Measurements from ENCODE around the gene CENPO.

Gene CENPO

GRCh38 chr2:24837996-24838513 is 44.8 kb downstream of the CENPO start:
- no peaks in the 10 kb centered on the region for H3K9me3 ChIP-seq (ENCODE audit: control insufficient read depth, low read length)
- no peaks in the 10 kb centered on the region for H3K36me3 ChIP-seq (ENCODE audit: control insufficient read depth, insufficient read depth, low read length)
- H3K4me2 ChIP-seq (ENCODE audit: low read length): no peak overlapping the region
- H3K4me3 ChIP-seq (ENCODE audit: low read depth, low read length): no peak overlapping the region
- no peak overlapping the region for H3K9ac ChIP-seq
- no peaks in the 10 kb centered on the region for H3K27me3 ChIP-seq (ENCODE audit: control insufficient read depth, insufficient read depth, low read length)
- no peaks in the 10 kb centered on the region for H3K4me1 ChIP-seq
- no peaks in the 10 kb centered on the region for H3K79me2 ChIP-seq
- no peak overlapping the region for H2AFZ ChIP-seq
- H3K27ac ChIP-seq: no peak overlapping the region
- TF ChIP-seq CTCF (IDR thresholded peaks at IDR 0.05): no peak

- no peaks in the 10 kb centered on the region for H3K36me3 ChIP-seq (ENCODE audit: control insufficient read depth, insufficient read depth, low read length)
Measured at GRCh38 chr2:24838541-24838940, 45.3 kb downstream of the CENPO start.

GRCh38 chr2:24839729-24840128 is 46.5 kb downstream of the CENPO start:
- H3K4me1 ChIP-seq: no peaks in the 10 kb centered on the region
- H3K27ac ChIP-seq: no peak overlapping the region
- H3K36me3 ChIP-seq (ENCODE audit: control insufficient read depth, insufficient read depth, low read length): no peaks in the 10 kb centered on the region
- no peak overlapping the region for H3K9ac ChIP-seq
- no peak overlapping the region for H2AFZ ChIP-seq
- no peak overlapping the region for H3K4me2 ChIP-seq (ENCODE audit: low read length)
- no peak overlapping the region for H3K4me3 ChIP-seq (ENCODE audit: low read depth, low read length)
- no peaks in the 10 kb centered on the region for H3K27me3 ChIP-seq (ENCODE audit: control insufficient read depth, insufficient read depth, low read length)
- no peaks in the 10 kb centered on the region for H3K9me3 ChIP-seq (ENCODE audit: control insufficient read depth, low read length)
- H3K79me2 ChIP-seq: no peaks in the 10 kb centered on the region
- TF ChIP-seq CTCF (IDR thresholded peaks at IDR 0.05): no peak

More at GRCh38 chr2:24838541-24838940, 45.3 kb downstream of the CENPO start:
- no peaks in the 10 kb centered on the region for H3K9me3 ChIP-seq (ENCODE audit: control insufficient read depth, low read length)
- H2AFZ ChIP-seq: no peak overlapping the region
- H3K27ac ChIP-seq: no peak overlapping the region
- H3K9ac ChIP-seq: no peak overlapping the region
- H3K79me2 ChIP-seq: no peaks in the 10 kb centered on the region
- H3K4me2 ChIP-seq (ENCODE audit: low read length): no peak overlapping the region
- H3K4me3 ChIP-seq (ENCODE audit: low read depth, low read length): no peak overlapping the region
- no peaks in the 10 kb centered on the region for H3K4me1 ChIP-seq
- H3K27me3 ChIP-seq (ENCODE audit: control insufficient read depth, insufficient read depth, low read length): no peaks in the 10 kb centered on the region
- no peak for TF ChIP-seq CTCF (IDR thresholded peaks at IDR 0.05)

- no peak for TF ChIP-seq CTCF (IDR thresholded peaks at IDR 0.05)
- no peaks in the 10 kb centered on the region for H3K9me3 ChIP-seq (ENCODE audit: control insufficient read depth, low read length)
- no peak overlapping the region for H3K9ac ChIP-seq
- no peak overlapping the region for H2AFZ ChIP-seq
- H3K79me2 ChIP-seq: no peaks in the 10 kb centered on the region
- H3K27me3 ChIP-seq (ENCODE audit: control insufficient read depth, insufficient read depth, low read length): no peaks in the 10 kb centered on the region
- no peak overlapping the region for H3K27ac ChIP-seq
- H3K4me1 ChIP-seq: no peaks in the 10 kb centered on the region
- H3K36me3 ChIP-seq (ENCODE audit: control insufficient read depth, insufficient read depth, low read length): no peaks in the 10 kb centered on the region
- no peak overlapping the region for H3K4me3 ChIP-seq (ENCODE audit: low read depth, low read length)
- no peak overlapping the region for H3K4me2 ChIP-seq (ENCODE audit: low read length)
Measured at GRCh38 chr2:24840164-24840869, 47.1 kb downstream of the CENPO start.
